Stimulated activated CD8-positive, alpha-beta memory T cell treated with anti-CD3 and anti-CD28 coated beads, Interleukin-4, amount 100 ng/mL, for 48 hours (primary cell): ENCODE results near the gene MKS1.

ENCODE experiments used
- DNase-seq: peaks from one replicate; pipeline ENCODE4 v3.0.0-alpha.2; 2020

Gene MKS1

GRCh38 chr17:58219007-58219788 is at the start of gene MKS1:
Gene MKS1, minus strand, starts transcription at chr17:58219255. Its CDS starts 25 bp downstream, at chr17:58219230.
- peak; percentile 97 for DNase-seq

DNA sequence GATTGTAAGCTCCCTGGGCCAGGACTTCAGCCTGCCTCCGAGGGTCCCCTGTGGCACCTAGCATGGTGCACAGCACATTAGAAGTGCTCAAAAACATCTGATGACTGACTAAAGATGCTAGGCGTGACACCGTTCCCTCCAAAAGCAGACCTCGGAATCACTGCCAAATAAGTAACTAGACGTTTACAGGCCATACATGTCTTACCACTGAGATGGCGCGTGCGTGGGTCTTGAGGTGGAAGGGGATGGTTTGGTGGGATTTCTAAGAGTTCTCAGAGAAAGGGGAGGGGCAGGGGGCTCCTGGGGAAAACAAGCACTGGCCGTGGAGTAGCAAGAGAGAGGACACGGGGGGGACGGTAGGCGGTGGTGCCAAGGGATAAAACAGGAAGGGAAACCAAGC is 49.3 kb upstream of the MKS1 start:
- no peak for DNase-seq

DNA sequence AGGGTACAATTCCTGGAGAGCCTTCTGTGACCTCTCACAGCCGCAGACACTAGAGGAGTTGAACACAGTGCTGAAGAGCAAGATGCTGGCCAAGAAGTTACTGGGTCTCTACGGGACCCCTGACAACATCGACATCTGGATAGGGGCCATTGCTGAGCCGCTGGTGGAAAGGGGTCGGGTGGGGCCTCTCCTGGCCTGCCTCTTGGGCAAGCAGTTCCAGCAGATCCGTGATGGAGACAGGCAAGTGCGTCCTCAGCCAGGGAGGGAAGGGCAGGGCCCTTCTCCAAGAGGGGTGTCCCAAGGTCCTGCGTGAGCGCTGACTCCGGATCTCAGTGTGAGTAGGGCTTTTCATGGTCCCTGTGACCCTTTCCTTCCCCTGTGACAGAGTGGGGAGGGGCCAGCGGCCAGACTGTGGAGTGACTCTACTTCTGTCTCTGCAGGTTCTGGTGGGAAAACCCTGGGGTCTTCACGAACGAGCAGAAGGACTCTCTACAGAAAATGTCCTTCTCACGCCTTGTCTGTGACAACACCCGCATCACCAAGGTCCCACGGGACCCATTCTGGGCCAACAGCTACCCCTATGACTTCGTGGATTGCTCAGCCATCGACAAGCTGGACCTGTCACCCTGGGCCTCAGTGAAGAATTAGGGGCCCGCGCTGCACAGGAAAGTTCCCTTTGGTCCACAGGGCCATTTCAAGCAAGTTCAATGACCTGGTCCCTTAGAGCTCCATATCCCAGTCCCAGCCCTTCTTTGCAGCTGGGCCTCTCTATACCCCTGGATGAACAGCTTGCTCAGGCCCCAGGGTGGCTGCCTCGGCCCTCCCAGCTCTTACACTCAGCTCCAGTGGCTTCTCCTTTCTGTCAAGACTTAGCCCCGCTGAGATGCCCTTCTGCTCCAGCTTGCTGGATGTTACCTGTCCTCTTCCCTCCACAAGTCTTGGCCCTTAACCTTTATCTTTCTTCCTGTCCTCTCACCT is 48.6 kb upstream of the MKS1 start:
- DNase-seq: no peak

DNA sequence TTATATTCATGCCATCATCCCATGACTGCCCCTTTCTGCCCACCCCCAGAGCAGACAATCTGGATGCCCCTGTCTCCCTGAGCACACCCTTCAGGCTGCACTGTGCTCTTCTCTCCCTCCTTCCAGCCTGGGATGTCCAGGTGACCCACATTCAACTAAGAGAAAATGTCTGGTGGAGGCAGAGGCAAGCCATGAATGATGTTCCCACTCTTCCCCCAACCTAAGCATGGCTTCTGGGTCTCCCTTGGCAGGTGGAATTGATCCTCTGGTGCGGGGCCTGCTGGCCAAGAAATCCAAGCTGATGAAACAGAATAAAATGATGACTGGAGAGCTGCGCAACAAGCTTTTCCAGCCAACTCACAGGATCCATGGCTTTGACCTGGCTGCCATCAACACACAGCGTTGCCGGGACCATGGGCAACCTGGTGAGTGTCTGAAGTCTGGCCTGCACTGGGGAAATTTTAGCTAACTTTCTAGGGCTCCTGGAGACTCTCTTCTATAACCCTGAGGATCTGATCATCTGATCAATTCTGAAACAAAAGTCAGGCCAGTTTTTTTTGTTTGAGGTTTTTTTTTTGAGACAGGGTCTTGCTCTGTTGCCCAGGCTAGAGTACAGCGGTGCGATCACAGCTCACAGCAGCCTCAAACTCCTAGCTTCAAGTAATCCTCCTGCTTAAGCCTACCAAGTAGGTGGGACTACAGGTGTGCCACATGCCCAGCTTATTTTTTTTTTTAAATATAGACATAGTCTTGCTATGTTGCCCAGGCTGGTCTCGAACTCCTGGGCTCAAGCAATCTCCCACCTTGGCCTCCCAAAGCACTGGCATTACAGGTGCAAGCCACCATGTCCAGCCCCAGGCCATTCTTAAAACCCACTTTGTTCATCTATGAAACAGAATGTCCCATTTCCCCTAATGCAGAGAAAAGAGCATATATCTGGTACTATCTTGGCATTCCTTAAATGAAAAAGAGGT is 47.1 kb upstream of the MKS1 start:
- DNase-seq: no peak

GRCh38 chr17:58265271-58265670 is 46.2 kb upstream of the MKS1 start:
- no peak for DNase-seq

GRCh38 chr17:58264407-58265103 is 45.5 kb upstream of the MKS1 start:
- no peak for DNase-seq

- DNase-seq: no peak
Measured at GRCh38 chr17:58263773-58264172, 44.7 kb upstream of the MKS1 start.

DNA sequence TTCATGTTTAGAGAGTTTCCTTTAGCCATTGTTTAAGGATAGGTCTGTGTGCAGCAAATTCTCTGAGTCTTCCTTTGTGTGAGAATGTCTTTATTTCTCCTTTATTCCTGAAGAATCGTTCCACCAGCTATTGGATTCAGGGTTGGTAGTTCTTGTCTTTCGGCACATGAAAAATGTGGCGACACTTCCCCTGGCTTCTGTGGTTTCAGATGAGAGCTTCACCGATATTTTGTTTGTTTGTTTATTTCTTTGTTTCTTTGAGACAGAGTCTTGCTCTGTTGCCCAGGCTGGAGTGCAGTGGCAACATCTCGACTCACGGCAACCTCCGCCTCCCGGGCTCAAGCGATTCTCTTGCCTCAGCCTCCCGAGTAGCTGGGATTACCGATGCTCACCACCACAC is 43.1 kb upstream of the MKS1 start:
- DNase-seq: no peak

- DNase-seq: no peak
Measured at GRCh38 chr17:58254803-58255202, 35.7 kb upstream of the MKS1 start.

DNA sequence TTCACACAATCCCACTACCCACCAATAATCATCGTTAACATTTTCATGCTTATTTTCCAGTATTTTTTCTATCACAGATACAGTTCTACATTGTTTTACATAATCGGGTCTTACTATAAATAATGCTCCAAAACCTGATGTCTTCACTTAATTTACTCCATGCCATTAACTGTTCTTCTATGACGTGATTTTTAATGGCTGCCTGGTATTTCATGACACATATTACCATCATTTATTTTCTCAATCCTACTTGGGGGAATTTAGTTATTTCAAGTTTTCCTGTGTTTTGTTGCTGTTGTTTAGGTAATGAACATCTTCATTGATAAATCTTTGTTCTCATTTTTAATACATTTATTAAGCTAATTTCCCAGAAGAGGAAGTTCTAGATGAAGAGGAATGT is 34.0 kb upstream of the MKS1 start:
- DNase-seq: no peak

DNA sequence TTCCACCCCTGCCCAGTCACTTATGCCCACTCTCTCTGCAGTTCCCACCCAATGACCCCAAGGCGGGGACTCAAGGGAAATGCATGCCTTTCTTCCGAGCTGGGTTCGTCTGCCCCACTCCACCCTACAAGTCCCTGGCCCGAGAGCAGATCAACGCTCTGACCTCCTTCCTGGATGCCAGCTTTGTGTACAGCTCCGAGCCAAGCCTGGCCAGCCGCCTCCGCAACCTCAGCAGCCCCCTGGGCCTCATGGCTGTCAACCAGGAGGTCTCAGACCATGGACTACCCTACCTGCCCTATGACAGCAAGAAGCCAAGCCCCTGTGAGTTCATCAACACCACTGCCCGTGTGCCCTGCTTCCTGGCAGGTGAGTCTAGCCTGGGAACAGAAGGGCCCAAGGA is 33.1 kb upstream of the MKS1 start:
- DNase-seq: no peak

DNA sequence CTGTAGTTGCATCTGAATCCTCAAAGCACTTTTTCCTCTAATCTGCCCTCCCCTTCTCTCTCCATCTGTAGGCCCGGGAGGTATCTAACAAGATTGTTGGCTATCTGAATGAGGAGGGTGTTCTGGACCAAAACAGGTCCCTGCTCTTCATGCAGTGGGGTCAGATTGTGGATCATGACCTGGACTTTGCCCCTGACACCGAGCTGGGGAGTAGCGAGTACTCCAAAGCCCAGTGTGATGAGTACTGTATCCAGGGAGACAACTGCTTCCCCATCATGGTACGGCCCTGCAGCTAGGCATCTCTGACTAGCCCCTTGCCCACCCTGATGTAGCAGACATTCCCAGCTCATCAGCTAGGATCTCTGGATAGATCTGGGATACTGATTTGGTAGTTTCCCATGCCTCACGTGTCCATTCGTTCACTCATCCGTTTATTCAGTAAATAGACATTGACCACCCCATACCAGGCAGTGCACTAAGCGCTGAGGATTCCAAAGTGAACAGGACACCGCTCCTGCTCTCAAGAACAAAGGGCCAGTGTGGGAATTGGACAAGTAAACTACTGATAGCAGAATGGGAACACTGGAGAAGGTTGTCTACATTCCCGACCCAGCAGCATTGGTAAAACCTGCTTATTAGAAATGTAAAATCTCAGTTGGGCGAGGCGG is 31.4 kb upstream of the MKS1 start:
- DNase-seq: no peak

GRCh38 chr17:58249270-58250133 is 30.4 kb upstream of the MKS1 start:
- peak; percentile 85 for DNase-seq

- DNase-seq: no peak
Measured at GRCh38 chr17:58248955-58249269, 29.9 kb upstream of the MKS1 start.

DNA sequence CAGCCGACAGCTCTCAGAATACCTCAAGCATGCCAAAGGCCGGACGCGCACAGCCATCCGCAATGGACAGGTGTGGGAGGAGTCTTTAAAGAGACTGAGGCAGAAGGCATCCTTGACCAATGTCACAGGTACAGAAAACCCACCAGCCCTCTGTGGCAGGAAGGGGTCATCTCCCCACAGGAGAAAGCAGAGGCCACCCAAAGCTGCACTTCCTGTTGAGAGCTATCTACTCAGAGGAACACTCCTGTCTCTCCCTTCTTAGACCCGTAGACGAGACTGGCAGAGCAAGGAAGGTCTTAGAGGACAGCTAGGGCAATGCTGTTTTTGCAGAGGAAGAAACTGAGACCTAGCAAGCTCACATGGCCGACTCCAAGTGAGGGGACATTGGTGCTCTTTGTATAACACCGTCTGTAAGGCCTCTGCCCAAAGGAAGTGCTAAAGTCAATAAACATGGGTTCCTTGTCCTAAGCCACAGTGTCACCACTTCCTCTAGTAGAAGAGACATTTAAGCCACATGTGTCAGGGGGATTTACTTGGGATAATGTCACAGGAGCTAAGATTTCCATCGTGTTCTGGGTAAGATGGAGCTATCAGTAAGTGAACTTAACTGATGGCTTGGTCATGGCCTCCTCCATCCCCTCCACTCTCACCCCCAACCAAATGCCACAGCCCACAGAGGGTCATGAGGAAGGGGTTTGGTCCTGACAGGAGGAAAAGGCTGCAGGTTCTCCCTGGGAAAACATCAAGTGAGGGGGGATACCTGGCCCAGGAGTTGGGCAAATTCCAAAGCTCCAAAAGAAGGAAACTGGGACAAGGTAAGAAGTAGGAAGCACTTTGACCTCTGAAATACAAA is 28.7 kb upstream of the MKS1 start:
- no peak for DNase-seq

DNA sequence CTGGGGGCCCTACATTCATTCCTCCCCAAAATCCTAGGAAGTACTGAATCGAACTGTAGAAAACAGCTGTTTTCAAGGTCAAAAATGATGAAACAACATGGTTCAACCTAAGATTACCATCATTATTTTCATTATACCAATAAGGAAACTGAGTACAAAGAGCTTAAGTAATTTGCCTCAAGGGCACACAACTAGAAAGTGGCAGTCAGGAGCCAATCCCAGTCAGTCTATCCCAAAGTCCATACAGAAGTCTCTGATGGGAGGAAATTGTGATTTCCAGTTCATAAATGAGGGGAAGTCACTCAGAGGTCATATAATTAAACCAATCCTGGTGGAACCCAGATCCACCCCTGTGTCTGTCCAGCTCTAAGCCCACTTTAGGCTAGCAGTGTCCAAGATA is 27.7 kb upstream of the MKS1 start:
- no peak for DNase-seq

DNA sequence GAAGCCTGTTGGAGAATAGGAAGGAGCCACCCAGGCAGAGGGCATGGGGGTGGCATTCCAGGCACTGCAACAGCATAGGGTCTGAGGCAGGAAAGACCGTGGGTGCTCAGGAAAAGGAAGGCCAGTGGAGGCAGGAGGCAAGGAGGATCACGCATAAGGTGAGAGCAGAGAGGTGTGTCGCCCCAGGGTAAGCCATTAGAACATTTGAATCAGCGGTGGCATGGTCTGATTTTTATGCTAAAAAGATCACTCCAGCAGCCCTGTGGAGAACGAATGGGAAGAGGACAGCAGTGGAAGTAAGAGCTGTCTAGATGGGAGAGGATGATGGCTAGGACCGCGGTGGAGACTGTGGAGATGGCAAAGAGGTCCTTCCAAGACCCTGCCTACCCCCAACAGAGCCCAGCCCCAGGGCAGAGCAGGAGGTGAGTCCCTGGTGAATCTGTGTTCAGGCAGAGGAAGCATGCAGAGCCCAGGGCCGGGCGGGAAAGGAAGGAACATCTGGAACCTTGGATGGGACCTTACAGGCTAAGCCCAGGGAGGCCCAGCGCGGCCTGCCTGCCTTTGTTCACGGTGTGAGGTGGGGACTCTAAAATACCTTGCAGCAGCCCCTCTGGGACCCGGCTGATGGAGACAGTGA is 27.2 kb upstream of the MKS1 start:
- no peak for DNase-seq

DNA sequence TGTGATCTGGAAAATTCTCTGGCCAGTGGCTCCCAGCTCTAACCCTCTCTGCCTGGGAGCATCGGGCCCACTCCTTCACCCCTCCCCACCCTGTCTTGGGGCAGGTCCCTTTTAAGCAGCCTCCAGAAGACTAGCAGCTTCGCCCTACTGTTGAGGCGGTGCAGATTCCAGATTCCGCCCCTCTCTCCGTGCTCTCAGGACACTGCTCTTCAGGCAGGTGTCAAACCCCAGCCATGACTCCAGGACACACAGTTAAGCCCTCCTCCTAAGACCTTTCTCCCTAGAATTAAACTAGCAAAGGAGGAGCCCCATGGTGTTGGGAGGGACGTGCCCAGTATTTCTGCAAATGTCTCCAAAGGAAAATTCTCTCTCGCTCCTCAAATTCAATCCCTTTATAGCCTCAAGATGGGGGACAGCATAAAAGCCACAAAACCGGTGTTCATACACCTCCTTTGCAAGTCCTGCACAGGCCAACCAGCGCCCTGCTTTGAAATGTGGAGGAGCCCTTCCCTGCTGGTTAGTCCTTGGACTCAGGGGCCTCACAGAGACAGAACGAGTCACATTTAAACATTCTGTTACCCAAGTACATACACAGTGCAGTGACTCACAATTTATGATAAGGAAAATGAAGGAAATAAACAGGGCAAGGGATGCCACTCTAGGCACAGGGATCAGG is 26.5 kb upstream of the MKS1 start:
- DNase-seq: no peak

- DNase-seq: no peak
Measured at GRCh38 chr17:58244963-58245362, 25.9 kb upstream of the MKS1 start.
